Progenitor cell of endocrine pancreas (in vitro differentiated cells): Measurements from ENCODE around the gene EPS8L2. TPM values are rescaled to one million over a fixed set of nuclear protein-coding genes. Genes with fewer than 3 reads are reported as not detected.

Source experiments
- DNase-seq: peaks from one replicate; pipeline ENCODE4 v3.0.0; 2021; ENCODE audit warnings: low spot score; ENCODE audit not compliant: unreplicated experiment
- H3K27ac Mint-ChIP-seq: 2 replicates; pipeline ENCODE4 v1.8.0; 2021; ENCODE audit warnings: mild to moderate bottlenecking, moderate library complexity, mixed read lengths
- H3K27me3 Mint-ChIP-seq: 2 replicates; pipeline ENCODE4 v1.8.0; 2021; ENCODE audit warnings: mixed read lengths
- H3K36me3 Mint-ChIP-seq: 2 replicates; pipeline ENCODE4 v1.8.0; 2022; ENCODE audit warnings: mixed read lengths; ENCODE audit not compliant: insufficient read depth
- H3K4me1 Mint-ChIP-seq: 2 replicates; pipeline ENCODE4 v1.8.0; 2021; ENCODE audit warnings: low read depth, mixed read lengths
- H3K4me3 Mint-ChIP-seq: 2 replicates; pipeline ENCODE4 v1.8.0; 2021; ENCODE audit warnings: low read depth, mild to moderate bottlenecking, moderate library complexity, mixed read lengths
- H3K9me3 Mint-ChIP-seq: 2 replicates; pipeline ENCODE4 v1.8.0; 2021; ENCODE audit warnings: low read depth, mixed read lengths
- CTCF ChIP-seq: fragments of 200-600 bp; sonication (generic); IDR thresholded peaks from one replicate; pipeline ENCODE4 v1.5.0; 2021; ENCODE audit warnings: antibody characterized with exemption, mild to moderate bottlenecking; ENCODE audit not compliant: unreplicated experiment
- total RNA-seq: library from RNA; stranded (reverse); gene quantifications from 2 replicates; pipeline ENCODE4 v1.2.1, GENCODE V29; 2021

The EPS8L2 gene
- total RNA-seq, 1 donor from 2014 or later: 100.0 TPM

GRCh38 chr11:742571-743201 is 36.7 kb downstream of the EPS8L2 start:
- Mint-ChIP-seq H3K4me1 (peaks cover 4% of the 10 kb centered on the region), H3K36me3 (no peaks in the 10 kb centered on the region), H3K27ac (no peak overlapping the region), H3K9me3 (no peaks in the 10 kb centered on the region), H3K4me3 (no peak overlapping the region), H3K27me3 (peaks cover 9% of the 10 kb centered on the region)
- no peak for TF ChIP-seq CTCF
- DNase-seq: no peak

GRCh38 chr11:745428-745827 is 39.4 kb downstream of the EPS8L2 start:
- DNase-seq: no peak
- Mint-ChIP-seq H3K27ac (no peak overlapping the region), H3K4me3 (no peak overlapping the region), H3K4me1 (peaks cover 11% of the 10 kb centered on the region), H3K27me3 (peaks cover 5% of the 10 kb centered on the region), H3K36me3 (no peaks in the 10 kb centered on the region), H3K9me3 (no peaks in the 10 kb centered on the region)
- TF ChIP-seq CTCF: no peak

GRCh38 chr11:746289-747157 is 40.5 kb downstream of the EPS8L2 start:
- no peak for TF ChIP-seq CTCF
- peaks cover 11% of the 10 kb centered on the region for H3K4me1 Mint-ChIP-seq
- peaks cover 5% of the 10 kb centered on the region for H3K27me3 Mint-ChIP-seq
- no peaks in the 10 kb centered on the region for H3K9me3 Mint-ChIP-seq
- no peak for DNase-seq
- H3K36me3 Mint-ChIP-seq: no peaks in the 10 kb centered on the region
- H3K4me3 Mint-ChIP-seq: peak overlapping the region; percentile 80
- peak overlapping the region; percentile 42 for H3K27ac Mint-ChIP-seq

GRCh38 chr11:747158-748006 is 41.4 kb downstream of the EPS8L2 start, which contains the start of gene TALDO1:
TSS of gene TALDO1 (plus strand) at chr11:747464. CDS start at chr11:747482, 18 bp downstream.
- TF ChIP-seq CTCF: peak; percentile 17
- H3K27ac Mint-ChIP-seq: peak within 1 kb of the TSS; percentile 49

GRCh38 chr11:748007-748359 is 42.0 kb downstream of the EPS8L2 start:
- no peak for TF ChIP-seq CTCF
- Mint-ChIP-seq H3K4me1 (peaks cover 11% of the 10 kb centered on the region), H3K36me3 (no peaks in the 10 kb centered on the region), H3K27ac (peak overlapping the region; percentile 41), H3K27me3 (peaks cover 5% of the 10 kb centered on the region), H3K4me3 (peak overlapping the region; percentile 80), H3K9me3 (no peaks in the 10 kb centered on the region)
- DNase-seq: no peak

More at GRCh38 chr11:747158-748006, 41.4 kb downstream of the EPS8L2 start, which contains the start of gene TALDO1:
- peak; percentile 93 for DNase-seq
- Mint-ChIP-seq H3K9me3 (no peaks in the 10 kb centered on the region), H3K4me3 (peak within 1 kb of the TSS; percentile 80), H3K27me3 (peaks cover 5% of the 10 kb centered on the region), H3K4me1 (peaks cover 11% of the 10 kb centered on the region), H3K36me3 (no peaks in the 10 kb centered on the region)
